KMS-11 (cell line): ENCODE measurements around the gene CBFA2T3.

Experiments used
- H2AFZ ChIP-seq: fragments of 200-600 bp; sonication (generic); 2 replicates; pipeline ENCODE4 v1.6.1; 2016; ENCODE audit warnings: antibody characterized with exemption, mixed run types, low read depth
- H3K27ac ChIP-seq: fragments of 200-600 bp; sonication (generic); 2 replicates; pipeline ENCODE4 v1.6.1; 2016; ENCODE audit warnings: mild to moderate bottlenecking, mixed run types
- H3K27me3 ChIP-seq: fragments of 200-600 bp; sonication (generic); 2 replicates; pipeline ENCODE4 v1.6.1; 2017; ENCODE audit warnings: mild to moderate bottlenecking, low read depth, mixed run types, moderate library complexity; ENCODE audit not compliant: insufficient read depth
- H3K36me3 ChIP-seq: fragments of 200-600 bp; sonication (generic); 2 replicates; pipeline ENCODE4 v1.6.1; 2017; ENCODE audit warnings: mild to moderate bottlenecking, mixed run types; ENCODE audit not compliant: insufficient read depth
- H3K4me1 ChIP-seq: fragments of 200-600 bp; sonication (generic); 2 replicates; pipeline ENCODE4 v1.6.1; 2016; ENCODE audit warnings: mild to moderate bottlenecking, low read depth, mixed run types; ENCODE audit not compliant: poor library complexity, severe bottlenecking
- H3K4me2 ChIP-seq: fragments of 200-600 bp; sonication (generic); 2 replicates; pipeline ENCODE4 v1.7.0; 2016; ENCODE audit warnings: mild to moderate bottlenecking, mixed run types
- H3K4me3 ChIP-seq: fragments of 200-600 bp; sonication (generic); IDR thresholded peaks from 2 replicates; pipeline ENCODE4 v1.6.1; 2017; ENCODE audit warnings: low read depth, low read length, mixed read lengths; ENCODE audit not compliant: insufficient read depth
- H3K79me2 ChIP-seq: fragments of 200-600 bp; sonication (generic); 2 replicates; pipeline ENCODE4 v1.6.1; 2016; ENCODE audit warnings: low read depth, mixed run types; ENCODE audit not compliant: insufficient read depth
- H3K9ac ChIP-seq: fragments of 200-600 bp; sonication (generic); 2 replicates; pipeline ENCODE4 v1.6.1; 2016; ENCODE audit warnings: mild to moderate bottlenecking, mixed run types
- H4K20me1 ChIP-seq: fragments of 200-600 bp; sonication (generic); 2 replicates; pipeline ENCODE4 v1.6.1; 2016; ENCODE audit warnings: mild to moderate bottlenecking, mixed run types; ENCODE audit not compliant: insufficient read depth
- TF ChIP-seq, protein P1 (sequence below): fragments of 200-600 bp; sonication (generic); conservative IDR thresholded peaks from 2 replicates; pipeline ENCODE4 v1.6.1; 2017; ENCODE audit warnings: low read depth, mild to moderate bottlenecking, antibody characterized with exemption, low read length, moderate library complexity, mixed read lengths

The CBFA2T3 gene

GRCh38 chr16:88837806-88838205 lies 139.2 kb downstream of the CBFA2T3 start:
- Histone ChIP-seq H3K79me2 (no peaks in the 10 kb centered on the region), H3K36me3 (no peaks in the 10 kb centered on the region), H3K4me3 (no peak overlapping the region), H4K20me1 (no peaks in the 10 kb centered on the region), H3K9ac (no peak overlapping the region), H3K27ac (no peak overlapping the region), H2AFZ (no peak overlapping the region), H3K4me2 (no peak overlapping the region), H3K4me1 (no peaks in the 10 kb centered on the region), H3K27me3 (no peaks in the 10 kb centered on the region)
- TF ChIP-seq, protein P1, sequence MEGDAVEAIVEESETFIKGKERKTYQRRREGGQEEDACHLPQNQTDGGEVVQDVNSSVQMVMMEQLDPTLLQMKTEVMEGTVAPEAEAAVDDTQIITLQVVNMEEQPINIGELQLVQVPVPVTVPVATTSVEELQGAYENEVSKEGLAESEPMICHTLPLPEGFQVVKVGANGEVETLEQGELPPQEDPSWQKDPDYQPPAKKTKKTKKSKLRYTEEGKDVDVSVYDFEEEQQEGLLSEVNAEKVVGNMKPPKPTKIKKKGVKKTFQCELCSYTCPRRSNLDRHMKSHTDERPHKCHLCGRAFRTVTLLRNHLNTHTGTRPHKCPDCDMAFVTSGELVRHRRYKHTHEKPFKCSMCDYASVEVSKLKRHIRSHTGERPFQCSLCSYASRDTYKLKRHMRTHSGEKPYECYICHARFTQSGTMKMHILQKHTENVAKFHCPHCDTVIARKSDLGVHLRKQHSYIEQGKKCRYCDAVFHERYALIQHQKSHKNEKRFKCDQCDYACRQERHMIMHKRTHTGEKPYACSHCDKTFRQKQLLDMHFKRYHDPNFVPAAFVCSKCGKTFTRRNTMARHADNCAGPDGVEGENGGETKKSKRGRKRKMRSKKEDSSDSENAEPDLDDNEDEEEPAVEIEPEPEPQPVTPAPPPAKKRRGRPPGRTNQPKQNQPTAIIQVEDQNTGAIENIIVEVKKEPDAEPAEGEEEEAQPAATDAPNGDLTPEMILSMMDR = no peak

- H4K20me1 ChIP-seq = no peaks in the 10 kb centered on the region
- H2AFZ ChIP-seq = no peak overlapping the region
- H3K4me1 ChIP-seq = no peaks in the 10 kb centered on the region
- no peaks in the 10 kb centered on the region for H3K79me2 ChIP-seq
- no peaks in the 10 kb centered on the region for H3K36me3 ChIP-seq
- no peak overlapping the region for H3K4me3 ChIP-seq
- no peak overlapping the region for H3K9ac ChIP-seq
- TF ChIP-seq, protein P1 = no peak
- H3K27me3 ChIP-seq = no peaks in the 10 kb centered on the region
- no peak overlapping the region for H3K4me2 ChIP-seq
- H3K27ac ChIP-seq = no peak overlapping the region
Measured at GRCh38 chr16:88836791-88837190, 140.2 kb downstream of the CBFA2T3 start.

- Histone ChIP-seq H3K4me1 (no peaks in the 10 kb centered on the region), H3K27me3 (no peaks in the 10 kb centered on the region), H3K27ac (no peak overlapping the region), H3K4me3 (no peak overlapping the region), H3K79me2 (no peaks in the 10 kb centered on the region), H4K20me1 (no peaks in the 10 kb centered on the region), H3K36me3 (no peaks in the 10 kb centered on the region), H3K9ac (no peak overlapping the region), H2AFZ (no peak overlapping the region), H3K4me2 (no peak overlapping the region)
- TF ChIP-seq, protein P1 = no peak
Measured at GRCh38 chr16:88835818-88836217, 141.2 kb downstream of the CBFA2T3 start.

DNA sequence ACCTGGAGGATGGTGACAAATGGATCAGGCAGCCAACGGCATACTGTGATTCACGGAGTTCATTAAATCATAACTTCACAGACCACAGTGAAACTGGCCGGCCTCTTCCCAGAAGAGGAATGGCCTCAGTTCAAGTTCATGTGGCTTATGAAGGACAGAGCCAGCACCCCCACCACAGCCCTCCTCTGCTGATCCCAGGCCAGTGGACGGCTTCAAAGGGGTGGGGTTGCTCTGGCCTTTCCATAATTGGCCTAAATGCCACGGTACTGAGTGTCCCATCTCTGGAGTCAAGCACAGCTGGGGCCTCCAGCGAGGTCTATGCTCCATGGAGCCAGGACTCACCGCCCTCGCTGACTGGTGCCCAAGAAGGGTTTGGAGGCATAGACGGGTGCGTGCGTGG lies 141.6 kb downstream of the CBFA2T3 start:
- H3K79me2 ChIP-seq = no peaks in the 10 kb centered on the region
- H3K27ac ChIP-seq = no peak overlapping the region
- H3K4me3 ChIP-seq = no peak overlapping the region
- H3K9ac ChIP-seq = no peak overlapping the region
- TF ChIP-seq, protein P1 = no peak
- no peaks in the 10 kb centered on the region for H3K27me3 ChIP-seq
- no peaks in the 10 kb centered on the region for H3K36me3 ChIP-seq
- H3K4me1 ChIP-seq = no peaks in the 10 kb centered on the region
- no peaks in the 10 kb centered on the region for H4K20me1 ChIP-seq
- no peak overlapping the region for H2AFZ ChIP-seq
- no peak overlapping the region for H3K4me2 ChIP-seq
